ENCODE measurements around the gene ZFYVE26. TPM values are rescaled to one million over a fixed set of nuclear protein-coding genes. Genes with fewer than 3 reads are reported as not detected.

ZFYVE26 gene
- total RNA-seq, 6 donors from 2014 or later, result 27.7 to 153 (median 44.5) TPM

- Histone ChIP-seq H3K27me3 (no peaks in the 10 kb centered on the region), H3K36me3 (peaks cover 19 to 87% (median 69%) of the 10 kb centered on the region in 4 donors), H3K27ac (peak overlapping the region in 1 of 4 donors; percentile 59), H3K4me1 (peaks cover 0 to 13% (median 2%) of the 10 kb centered on the region in 4 donors), H3K4me3 (no peak overlapping the region), H3K9me3 (no peaks in the 10 kb centered on the region)
- DNase-seq (peak; percentile 23 to 45), ATAC-seq (ENCODE audit: low FRiP score in 2 of 2) (peak; percentile 15 to 78)
- 68 to 80% methylated on average over 9 to 10 of the region's 10 CpGs for WGBS, 2 donors
- TF ChIP-seq EP300 (IDR thresholded peaks at IDR 0.05), result no peak
These were observed 50.2 kb downstream of the ZFYVE26 start for GRCh38 chr14:67766035-67766680.

DNA sequence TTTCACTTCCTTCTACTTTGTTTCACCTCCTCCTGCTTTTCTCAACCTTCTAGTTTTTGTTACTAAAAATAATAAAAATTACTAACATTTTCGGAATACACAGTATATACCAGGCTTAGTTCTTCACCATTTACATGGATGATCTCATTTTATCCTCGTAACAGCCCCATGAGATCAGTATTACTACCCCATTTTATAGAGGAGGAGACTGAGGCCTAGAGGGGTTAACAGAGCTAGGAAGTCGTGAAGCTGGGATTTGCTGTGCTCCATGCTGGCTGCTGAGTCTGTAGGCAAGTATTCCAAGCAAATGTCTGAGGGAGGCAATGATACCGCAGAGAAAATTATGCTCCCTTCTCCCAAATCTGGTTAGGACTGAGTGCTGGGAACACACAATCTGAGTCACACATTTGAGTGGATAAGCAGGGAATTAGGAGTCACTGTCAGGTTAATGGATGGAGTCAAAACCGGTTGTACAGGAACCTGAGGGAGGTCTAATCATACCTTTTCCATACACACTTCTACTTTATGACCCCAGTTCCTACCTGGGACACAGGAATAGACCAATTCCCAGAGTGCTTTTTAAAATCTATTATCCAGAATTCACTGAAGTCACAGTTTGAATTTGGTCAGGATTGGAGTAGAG is 51.1 kb downstream of the ZFYVE26 start:
- Histone ChIP-seq H3K9me3 (no peaks in the 10 kb centered on the region), H3K4me3 (no peak overlapping the region), H3K27me3 (no peaks in the 10 kb centered on the region), H3K27ac (peak overlapping the region in 1 of 4 donors; percentile 59), H3K4me1 (peaks cover 0 to 13% (median 2%) of the 10 kb centered on the region in 4 donors), H3K36me3 (peaks cover 21 to 89% (median 70%) of the 10 kb centered on the region in 4 donors)
- ATAC-seq (ENCODE audit: low FRiP score in 2 of 2) (no peak), DNase-seq (no peak)
- 84 to 86% methylated on average over 5 of the region's 5 CpGs for WGBS, 2 donors
- no peak for TF ChIP-seq POLR2A (IDR thresholded peaks at IDR 0.05)
- TF ChIP-seq EP300 (IDR thresholded peaks at IDR 0.05), result no peak
- TF ChIP-seq CTCF (IDR thresholded peaks at IDR 0.05), result no peak

- Histone ChIP-seq H3K4me1 (peaks cover 0 to 13% (median 2%) of the 10 kb centered on the region in 4 donors), H3K36me3 (peaks cover 21 to 94% (median 71%) of the 10 kb centered on the region in 4 donors), H3K27ac (no peak overlapping the region), H3K27me3 (no peaks in the 10 kb centered on the region), H3K4me3 (no peak overlapping the region), H3K9me3 (no peaks in the 10 kb centered on the region)
- no peak for DNase-seq
- 89 to 96% methylated on average over 4 of the region's 4 CpGs for WGBS, 2 donors
- TF ChIP-seq CTCF (IDR thresholded peaks at IDR 0.05) (no peak), POLR2AphosphoS5 (IDR thresholded peaks at IDR 0.05) (no peak), EP300 (IDR thresholded peaks at IDR 0.05) (no peak), POLR2A (IDR thresholded peaks at IDR 0.05) (no peak)
- ATAC-seq (ENCODE audit: low FRiP score in 2 of 2), result no peak
These were observed 51.9 kb downstream of the ZFYVE26 start for GRCh38 chr14:67764496-67764895.

DNA sequence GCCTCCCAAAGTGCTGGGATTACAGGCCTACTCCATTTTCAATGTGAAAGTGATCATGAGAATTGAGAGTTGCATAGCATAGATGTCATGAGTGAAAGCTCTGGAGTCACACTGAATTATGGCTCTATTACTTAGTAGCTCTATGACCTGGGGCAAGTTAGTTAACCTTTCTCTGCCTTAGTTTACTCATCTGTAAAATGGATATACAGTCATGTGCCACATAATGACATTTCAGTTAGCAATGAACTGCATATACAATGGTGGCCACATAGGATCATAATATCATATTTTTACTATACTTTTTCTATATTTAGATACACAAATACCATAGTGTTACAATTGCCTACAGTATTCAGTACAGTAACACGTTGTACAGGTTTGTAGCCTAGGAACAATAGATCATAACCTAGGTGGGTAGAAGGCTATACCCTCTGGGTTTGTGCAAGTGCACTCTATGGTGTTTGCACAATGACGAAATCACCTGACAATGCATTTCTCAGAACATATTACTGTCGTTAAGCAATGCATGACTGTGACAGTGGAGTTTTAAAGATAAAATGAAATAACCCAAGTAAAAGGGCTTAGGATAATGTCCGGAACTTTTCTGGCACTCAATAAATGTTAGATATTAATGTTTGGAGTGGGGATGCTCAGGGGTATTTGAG is 53.1 kb downstream of the ZFYVE26 start:
- DNase-seq (peak in 1 of 2 donors; percentile 27), ATAC-seq (ENCODE audit: low FRiP score in 2 of 2) (peak; percentile 38 to 55)
- Histone ChIP-seq H3K36me3 (peaks cover 10 to 82% (median 60%) of the 10 kb centered on the region in 4 donors), H3K27ac (peak overlapping the region in 1 of 4 donors; percentile 67), H3K4me3 (no peak overlapping the region), H3K27me3 (no peaks in the 10 kb centered on the region), H3K9me3 (no peaks in the 10 kb centered on the region), H3K4me1 (peaks cover 0 to 13% (median 2%) of the 10 kb centered on the region in 4 donors)
- TF ChIP-seq POLR2AphosphoS5 (IDR thresholded peaks at IDR 0.05) (no peak), EP300 (IDR thresholded peaks at IDR 0.05) (peak in 1 of 4 donors; percentile 38)
- WGBS, 2 donors, result 59 to 62% methylated on average over 4 of the region's 4 CpGs

DNA sequence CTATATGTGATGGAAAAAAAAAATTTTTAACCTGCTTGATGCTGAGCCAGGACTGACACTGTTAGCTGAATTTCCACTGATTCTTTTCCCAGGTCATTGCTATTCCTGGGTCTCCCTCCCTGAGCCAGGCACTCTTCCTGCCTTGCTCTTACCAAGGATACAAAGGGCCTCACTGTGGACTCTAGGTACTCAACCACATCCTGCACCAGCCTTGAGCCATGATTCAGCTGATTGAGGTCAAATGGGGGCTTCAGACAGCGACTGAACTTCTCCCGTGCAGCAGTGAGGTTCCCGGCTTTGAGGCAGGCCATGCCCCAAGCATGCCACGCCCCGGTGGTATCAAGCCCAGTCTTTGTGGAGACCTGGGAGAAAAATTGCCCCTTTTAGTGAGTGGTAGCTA is 54.3 kb downstream of the ZFYVE26 start:
- ATAC-seq (ENCODE audit: low FRiP score in 2 of 2) (no peak), DNase-seq (no peak)
- WGBS, 2 donors, result 79 to 92% methylated on average over 5 of the region's 5 CpGs

More for the DNA sequence above, 54.3 kb downstream of the ZFYVE26 start:
- TF ChIP-seq POLR2A (IDR thresholded peaks at IDR 0.05), result no peak
- TF ChIP-seq POLR2AphosphoS5 (IDR thresholded peaks at IDR 0.05), result no peak
- no peak for TF ChIP-seq CTCF (IDR thresholded peaks at IDR 0.05)
- TF ChIP-seq EP300 (IDR thresholded peaks at IDR 0.05), result no peak
- Histone ChIP-seq H3K9me3 (no peaks in the 10 kb centered on the region), H3K4me1 (peaks cover 0 to 13% (median 2%) of the 10 kb centered on the region in 4 donors), H3K27me3 (no peaks in the 10 kb centered on the region), H3K4me3 (no peak overlapping the region), H3K36me3 (peaks cover 5 to 73% (median 50%) of the 10 kb centered on the region in 4 donors), H3K27ac (no peak overlapping the region)

Data from upper lobe of left lung (tissue), 6 donors.